Measurements from ENCODE around the gene SLC12A8. TPM values are rescaled to one million over a fixed set of nuclear protein-coding genes. Genes with fewer than 3 reads are reported as not detected.

The SLC12A8 gene
- total RNA-seq, 4 donors from 2014 or later: 1.0 TPM; not detected in 3

- ATAC-seq (no peak), DNase-seq (no peak)
- H3K4me3 ChIP-seq: no peak overlapping the region
- H3K9me3 ChIP-seq: no peaks in the 10 kb centered on the region
- H3K27me3 ChIP-seq: no peaks in the 10 kb centered on the region
- in situ Hi-C loops (cut with MboI; ENCODE audit: low sequenced_read_pairs in 4 of 4): no loop called here
- no peaks in the 10 kb centered on the region for H3K4me1 ChIP-seq
- TF ChIP-seq CTCF (IDR thresholded peaks at IDR 0.05 in 4 of 5, conservative IDR thresholded peaks at IDR 0.05 in 1 of 5): no peak
- no peak for TF ChIP-seq POLR2A (IDR thresholded peaks at IDR 0.05)
- H3K27ac ChIP-seq: no peak overlapping the region
- intact Hi-C loops (cut with DNase I; ENCODE audit: low total_unique reads): no loop called here
- H3K36me3 ChIP-seq: no peaks in the 10 kb centered on the region
Measured at GRCh38 chr3:125257536-125257935, 45.0 kb upstream of the SLC12A8 start.

- no peak for ATAC-seq
- Histone ChIP-seq H3K4me3 (no peak overlapping the region), H3K36me3 (no peaks in the 10 kb centered on the region), H3K4me1 (no peaks in the 10 kb centered on the region), H3K27ac (no peak overlapping the region), H3K27me3 (no peaks in the 10 kb centered on the region), H3K9me3 (no peaks in the 10 kb centered on the region)
- in situ Hi-C loops (cut with MboI; ENCODE audit: low sequenced_read_pairs in 4 of 4): no loop called here
- no peak for TF ChIP-seq POLR2A (IDR thresholded peaks at IDR 0.05)
- no peak for TF ChIP-seq CTCF (IDR thresholded peaks at IDR 0.05 in 4 of 5, conservative IDR thresholded peaks at IDR 0.05 in 1 of 5)
- intact Hi-C loops (cut with DNase I; ENCODE audit: low total_unique reads): no loop called here
- no peak for DNase-seq
Measured at GRCh38 chr3:125256675-125257074, 44.1 kb upstream of the SLC12A8 start.

GRCh38 chr3:125250973-125251372 lies 38.4 kb upstream of the SLC12A8 start:
- DNase-seq (no peak), ATAC-seq (no peak)
- Histone ChIP-seq H3K36me3 (no peaks in the 10 kb centered on the region), H3K27ac (no peak overlapping the region), H3K27me3 (no peaks in the 10 kb centered on the region), H3K4me3 (no peak overlapping the region), H3K9me3 (no peaks in the 10 kb centered on the region), H3K4me1 (no peaks in the 10 kb centered on the region)
- in situ Hi-C loops (cut with MboI; ENCODE audit: low sequenced_read_pairs in 4 of 4) (no loop called here), intact Hi-C loops (cut with DNase I; ENCODE audit: low total_unique reads) (no loop called here)
- TF ChIP-seq CTCF (IDR thresholded peaks at IDR 0.05 in 4 of 5, conservative IDR thresholded peaks at IDR 0.05 in 1 of 5): no peak
- no peak for TF ChIP-seq POLR2A (IDR thresholded peaks at IDR 0.05)

GRCh38 chr3:125246237-125246636 lies 33.7 kb upstream of the SLC12A8 start:
- ATAC-seq: no peak
- no peak for TF ChIP-seq CTCF (IDR thresholded peaks at IDR 0.05 in 4 of 5, conservative IDR thresholded peaks at IDR 0.05 in 1 of 5)
- no peak for TF ChIP-seq POLR2A (IDR thresholded peaks at IDR 0.05)
- Histone ChIP-seq H3K36me3 (no peaks in the 10 kb centered on the region), H3K9me3 (no peaks in the 10 kb centered on the region), H3K4me1 (no peaks in the 10 kb centered on the region), H3K27ac (no peak overlapping the region), H3K27me3 (no peaks in the 10 kb centered on the region), H3K4me3 (no peak overlapping the region)
- no peak for DNase-seq
- in situ Hi-C loops (cut with MboI; ENCODE audit: low sequenced_read_pairs in 4 of 4) (no loop called here), intact Hi-C loops (cut with DNase I; ENCODE audit: low total_unique reads) (no loop called here)

- Histone ChIP-seq H3K4me3 (no peak overlapping the region), H3K36me3 (no peaks in the 10 kb centered on the region), H3K4me1 (no peaks in the 10 kb centered on the region), H3K9me3 (no peaks in the 10 kb centered on the region), H3K27me3 (no peaks in the 10 kb centered on the region), H3K27ac (no peak overlapping the region)
- in situ Hi-C loops (cut with MboI; ENCODE audit: low sequenced_read_pairs in 4 of 4): no loop called here
- TF ChIP-seq POLR2A (IDR thresholded peaks at IDR 0.05) (no peak), CTCF (IDR thresholded peaks at IDR 0.05 in 4 of 5, conservative IDR thresholded peaks at IDR 0.05 in 1 of 5) (no peak)
- intact Hi-C loops (cut with DNase I; ENCODE audit: low total_unique reads): no loop called here
- no peak for DNase-seq
- no peak for ATAC-seq
Measured at GRCh38 chr3:125245521-125245920, 33.0 kb upstream of the SLC12A8 start.
